DMS53 (cell line): ENCODE data around the gene SPATS2L.

Source experiments
- DNase-seq: peaks from one replicate; lab custom pipeline; 2025; lab: John Stamatoyannopoulos, UW

Gene SPATS2L

GRCh38 chr2:200411831-200412230 is 105.3 kb downstream of the SPATS2L start:
- DNase-seq: no peak

GRCh38 chr2:200414367-200414766 is 107.9 kb downstream of the SPATS2L start:
- no peak for DNase-seq

- no peak for DNase-seq
These were observed 109.0 kb downstream of the SPATS2L start for GRCh38 chr2:200415455-200415854.

- DNase-seq: no peak
These were observed 110.4 kb downstream of the SPATS2L start for GRCh38 chr2:200416878-200417277.

GRCh38 chr2:200417366-200417765 is 110.9 kb downstream of the SPATS2L start:
- no peak for DNase-seq

GRCh38 chr2:200418399-200418798 is 111.9 kb downstream of the SPATS2L start:
- no peak for DNase-seq

- DNase-seq: no peak
These were observed 112.8 kb downstream of the SPATS2L start for GRCh38 chr2:200419325-200419724.

GRCh38 chr2:200421270-200421669 is 114.8 kb downstream of the SPATS2L start:
- no peak for DNase-seq

GRCh38 chr2:200422071-200422470 is 115.6 kb downstream of the SPATS2L start:
- DNase-seq: no peak

GRCh38 chr2:200422532-200423261 is 116.2 kb downstream of the SPATS2L start:
- no peak for DNase-seq

GRCh38 chr2:200423541-200423940 is 117.0 kb downstream of the SPATS2L start:
- DNase-seq: no peak

- no peak for DNase-seq
These were observed 118.7 kb downstream of the SPATS2L start for GRCh38 chr2:200425026-200425821.

- no peak for DNase-seq
These were observed 120.3 kb downstream of the SPATS2L start for GRCh38 chr2:200426754-200427153.

- no peak for DNase-seq
These were observed 122.6 kb downstream of the SPATS2L start for GRCh38 chr2:200428961-200429665.

- no peak for DNase-seq
These were observed 123.5 kb downstream of the SPATS2L start for GRCh38 chr2:200430017-200430416.

GRCh38 chr2:200431996-200432705 is 125.7 kb downstream of the SPATS2L start:
- no peak for DNase-seq

- no peak for DNase-seq
These were observed 128.9 kb downstream of the SPATS2L start for GRCh38 chr2:200435379-200435778.

GRCh38 chr2:200438251-200438650 is 131.8 kb downstream of the SPATS2L start:
- DNase-seq: no peak

GRCh38 chr2:200438846-200439245 is 132.4 kb downstream of the SPATS2L start:
- no peak for DNase-seq

GRCh38 chr2:200439981-200440380 is 133.5 kb downstream of the SPATS2L start:
- DNase-seq: no peak

GRCh38 chr2:200442471-200442870 is 136.0 kb downstream of the SPATS2L start:
- DNase-seq: no peak

GRCh38 chr2:200443376-200443775 is 136.9 kb downstream of the SPATS2L start:
- DNase-seq: no peak
